Neural progenitor cell (in vitro differentiated cells): ENCODE results near the gene LRRN2.

Experiments used
- CTCF ChIP-seq: fragments of 200-600 bp; sonication (generic); IDR thresholded peaks from 2 replicates; pipeline ENCODE4 v1.5.1; 2017; ENCODE audit warnings: antibody characterized with exemption, mild to moderate bottlenecking
- EZH2 ChIP-seq: fragments of 200-600 bp; sonication (generic); IDR thresholded peaks from 2 replicates; pipeline ENCODE4 v1.6.1; 2017; ENCODE audit warnings: antibody characterized with exemption, mild to moderate bottlenecking, moderate library complexity

GRCh38 chr1:204618148-204618760 lies 67.3 kb downstream of the LRRN2 start:
- TF ChIP-seq EZH2: no peak
- TF ChIP-seq CTCF: no peak
